HG02970 (cell line): ENCODE results near the gene CATSPERB.
"Not testable (repeated sequence)": the region's sequence is repeated elsewhere in the genome, so short reads cannot be mapped to it uniquely, and the experiment has no call there.

Source experiments
- ATAC-seq: cut with Tn5 transposase; IDR thresholded peaks from one replicate; pipeline ENCODE4 v1.9.1; 2021; ENCODE audit warnings: mild to moderate bottlenecking, moderate library complexity, moderate number of reproducible peaks; ENCODE audit not compliant: unreplicated experiment, low FRiP score

CATSPERB gene

DNA sequence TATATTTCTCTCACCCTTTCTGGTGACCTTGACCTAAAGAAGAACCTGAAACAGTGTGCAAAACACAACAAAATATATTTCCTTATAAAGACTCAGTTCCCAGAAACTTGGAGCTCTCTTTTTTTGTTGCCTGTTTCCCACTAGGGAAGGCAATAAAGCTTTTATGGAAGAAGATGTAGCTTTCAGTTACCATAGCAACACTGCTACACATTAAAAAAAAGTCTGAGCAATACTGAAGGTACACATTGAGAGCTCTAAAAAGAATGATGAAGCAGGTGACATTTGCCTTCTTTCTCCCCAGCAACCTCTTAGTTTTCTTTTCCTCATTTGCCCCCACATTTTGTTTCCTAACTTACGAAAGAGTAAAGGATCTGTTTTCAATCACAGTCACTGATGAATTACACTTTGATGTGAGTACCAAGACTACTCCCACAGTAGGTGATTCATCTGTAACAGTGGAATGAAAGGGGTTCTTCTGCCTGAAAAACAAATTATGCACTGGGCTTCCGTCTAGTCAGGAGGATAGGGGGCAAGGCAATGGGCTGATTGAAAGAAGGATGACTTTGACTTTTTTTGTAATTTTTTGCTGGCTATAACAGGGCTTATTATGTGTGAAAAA lies 1.1 kb upstream of the CATSPERB start:
- no peak for ATAC-seq

DNA sequence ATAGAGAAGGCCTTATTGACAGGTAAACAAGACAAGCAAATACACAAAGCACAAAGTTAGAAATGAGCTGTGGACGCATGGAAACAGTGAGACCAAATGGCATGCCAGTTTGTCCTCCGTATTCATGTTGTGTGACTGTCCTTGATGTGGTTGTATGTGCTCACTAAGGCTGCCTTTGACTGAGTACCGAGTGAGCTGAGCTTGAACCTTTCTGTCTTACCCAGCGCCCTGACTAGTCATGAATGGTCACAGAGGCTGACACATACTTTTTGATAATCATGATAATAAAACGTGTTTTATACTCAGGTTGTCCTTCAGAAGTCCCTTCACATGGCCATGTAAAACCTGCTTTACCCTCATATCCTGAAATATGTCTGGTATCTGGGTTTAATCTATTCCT lies 553 bp upstream of the CATSPERB start:
- ATAC-seq = no peak

DNA sequence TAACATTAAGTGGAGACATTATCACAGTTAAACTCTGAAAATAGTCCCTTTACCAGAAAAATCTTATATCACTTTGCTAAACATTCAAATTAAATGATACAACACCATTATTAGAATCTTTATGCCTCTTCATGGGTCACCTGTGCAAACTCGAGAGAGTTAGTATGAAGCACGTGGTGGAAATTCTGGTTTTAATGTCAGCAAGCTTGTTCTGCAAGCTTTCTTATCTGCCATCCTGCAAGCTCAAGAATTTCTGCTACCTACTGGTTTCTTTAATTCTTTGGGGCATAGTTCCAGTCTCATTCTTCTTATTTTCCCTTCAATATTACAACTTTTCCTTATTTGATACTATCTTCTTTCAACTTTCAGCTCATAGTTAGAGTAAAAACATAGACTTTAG lies 868 bp downstream of the CATSPERB start:
- ATAC-seq = no peak

DNA sequence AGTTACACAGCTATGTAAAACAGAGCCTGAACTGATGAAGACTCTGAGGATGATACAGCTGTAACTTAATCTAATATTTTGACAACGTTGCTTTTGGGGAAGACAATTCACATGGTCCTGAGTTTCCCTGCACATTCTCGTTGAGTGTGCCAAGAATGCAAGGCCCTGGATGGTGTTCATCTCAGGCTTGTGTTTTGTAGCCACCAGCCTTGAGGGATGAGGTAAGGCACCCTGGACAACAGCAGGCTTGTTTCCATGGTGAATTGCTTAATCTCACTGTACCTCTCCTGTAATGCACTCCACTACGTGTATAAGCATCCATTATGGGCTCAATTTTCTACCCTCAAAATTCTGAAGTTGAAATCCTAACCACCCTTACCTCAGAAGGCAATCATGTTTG lies 2.1 kb downstream of the CATSPERB start:
- no peak for ATAC-seq

GRCh38 chr14:91728616-91729183 lies 3.2 kb downstream of the CATSPERB start:
- no peak for ATAC-seq

DNA sequence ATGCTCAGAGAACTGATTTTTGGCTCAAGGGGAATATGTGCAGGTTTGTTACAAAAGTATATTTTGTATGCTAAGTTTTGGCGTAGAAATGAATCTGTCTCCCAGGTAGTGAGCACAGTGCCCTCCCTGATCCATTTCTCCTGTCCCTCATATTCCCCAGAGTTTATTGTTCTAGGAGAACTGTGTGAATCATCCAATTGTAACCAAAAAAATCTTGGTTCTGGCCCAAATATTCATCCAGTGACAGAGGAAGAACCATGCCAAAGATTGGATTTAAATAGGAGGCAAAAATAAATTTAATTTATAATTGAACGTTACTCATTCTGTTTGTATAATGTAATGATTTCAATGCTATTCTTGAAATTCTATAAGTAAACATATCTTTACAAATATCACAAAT lies 4.8 kb downstream of the CATSPERB start:
- no peak for ATAC-seq

GRCh38 chr14:91723501-91723900 lies 8.4 kb downstream of the CATSPERB start:
- no peak for ATAC-seq

GRCh38 chr14:91722386-91722785 lies 9.5 kb downstream of the CATSPERB start:
- ATAC-seq = no peak

GRCh38 chr14:91719839-91720238 lies 12.0 kb downstream of the CATSPERB start:
- no peak for ATAC-seq

- no peak for ATAC-seq
Measured at GRCh38 chr14:91716999-91717398, 14.9 kb downstream of the CATSPERB start.

DNA sequence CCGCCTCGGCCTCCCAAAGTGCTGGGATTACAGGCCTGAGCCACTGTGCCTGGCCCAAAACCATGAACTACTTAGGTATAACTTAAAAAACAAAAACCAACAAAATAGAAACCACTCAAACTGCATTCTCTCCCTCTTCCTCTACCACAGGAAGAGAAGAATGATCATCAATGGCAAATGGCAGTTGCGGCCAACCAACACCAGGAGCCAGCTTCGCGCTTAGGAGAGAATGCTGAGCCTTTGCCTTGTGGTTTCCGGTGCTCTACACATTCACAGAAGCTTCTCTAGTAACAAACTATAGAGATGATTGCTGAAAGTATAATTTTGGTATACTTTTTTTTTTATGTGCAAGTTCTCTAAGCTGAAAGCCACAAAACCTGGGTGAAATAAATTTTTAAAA lies 17.1 kb downstream of the CATSPERB start:
- no peak for ATAC-seq

DNA sequence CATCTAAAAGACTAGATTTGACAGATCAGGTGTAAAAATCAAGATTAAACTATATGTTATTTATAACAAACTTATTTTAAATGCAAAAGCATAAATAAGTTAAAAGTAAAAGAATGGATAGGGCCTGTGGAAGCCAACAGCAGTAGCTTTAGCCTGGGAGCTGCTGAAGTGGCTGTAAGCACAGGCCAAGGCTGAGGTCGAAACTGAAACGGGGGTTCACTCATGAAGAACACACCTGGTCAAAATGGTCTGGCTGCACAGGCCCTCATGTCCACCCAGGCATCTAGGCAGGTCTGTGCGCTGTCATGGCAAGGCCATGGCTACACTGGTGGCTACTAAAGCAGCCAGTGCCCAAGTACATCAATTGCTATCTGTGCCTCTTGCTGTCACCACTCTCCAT lies 23.1 kb downstream of the CATSPERB start:
- ATAC-seq = no peak

- no peak for ATAC-seq
Measured at GRCh38 chr14:91706996-91707395, 24.9 kb downstream of the CATSPERB start.

- ATAC-seq = no peak
Measured at GRCh38 chr14:91694643-91695042, 37.2 kb downstream of the CATSPERB start.

DNA sequence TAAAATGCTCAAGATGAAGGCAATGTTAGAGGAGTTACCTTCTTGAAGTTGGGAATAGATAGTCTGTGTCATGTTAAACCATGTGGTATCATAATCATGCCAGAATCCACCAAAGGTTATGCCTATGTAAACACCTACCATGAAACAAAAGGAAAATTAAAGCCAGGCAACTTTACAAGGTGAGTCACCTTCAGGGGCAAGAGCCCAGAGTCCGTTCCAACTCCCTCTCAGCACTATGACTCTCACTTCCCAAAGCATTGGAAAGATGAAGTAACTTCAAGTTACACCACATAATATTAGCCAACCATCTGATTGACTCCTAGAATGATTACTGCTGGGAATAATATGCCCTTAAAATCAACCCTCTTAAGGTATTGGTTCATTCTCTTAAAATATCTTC lies 38.5 kb downstream of the CATSPERB start:
- no peak for ATAC-seq

GRCh38 chr14:91692075-91692474 lies 39.8 kb downstream of the CATSPERB start:
- no peak for ATAC-seq

DNA sequence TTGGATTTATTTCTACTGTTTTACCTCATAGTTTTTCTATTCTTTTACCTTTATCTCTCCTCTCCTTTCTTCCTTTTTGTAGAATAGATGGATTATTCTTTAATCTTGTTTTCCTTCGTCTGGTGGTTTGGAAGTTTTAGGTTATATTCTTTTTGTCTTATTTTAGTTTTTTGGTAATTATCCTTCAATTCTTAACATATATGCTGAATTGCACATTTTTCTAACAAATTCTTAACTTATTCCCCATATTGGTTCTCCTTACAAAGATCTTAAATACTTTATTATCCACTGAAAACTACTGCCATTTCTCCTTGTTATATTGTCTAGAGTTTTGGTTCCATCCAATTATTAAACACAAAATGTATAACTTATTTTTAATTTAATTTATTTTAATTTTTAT lies 42.3 kb downstream of the CATSPERB start:
- ATAC-seq = no peak

GRCh38 chr14:91687436-91687835 lies 44.5 kb downstream of the CATSPERB start:
- not testable (repeated sequence) for ATAC-seq

DNA sequence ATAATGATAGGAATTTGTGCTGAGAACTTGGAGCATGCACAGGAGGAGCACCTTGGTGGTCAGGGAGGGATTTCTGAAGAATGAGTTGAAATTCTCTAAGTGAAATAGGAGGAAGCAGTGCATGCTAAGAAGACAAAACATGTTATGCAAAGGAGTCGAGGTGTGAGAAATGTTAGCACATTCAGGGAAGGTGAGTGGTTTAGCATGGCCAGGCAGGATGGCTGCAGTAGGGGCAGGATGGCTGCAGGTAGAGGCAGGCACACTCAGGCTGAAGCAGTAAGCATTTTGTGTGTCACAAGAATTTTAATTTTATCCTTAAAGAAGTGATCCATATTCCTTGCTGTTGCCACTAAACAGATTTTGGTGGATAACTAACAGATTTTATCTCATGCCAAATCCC lies 46.3 kb downstream of the CATSPERB start:
- no peak for ATAC-seq

DNA sequence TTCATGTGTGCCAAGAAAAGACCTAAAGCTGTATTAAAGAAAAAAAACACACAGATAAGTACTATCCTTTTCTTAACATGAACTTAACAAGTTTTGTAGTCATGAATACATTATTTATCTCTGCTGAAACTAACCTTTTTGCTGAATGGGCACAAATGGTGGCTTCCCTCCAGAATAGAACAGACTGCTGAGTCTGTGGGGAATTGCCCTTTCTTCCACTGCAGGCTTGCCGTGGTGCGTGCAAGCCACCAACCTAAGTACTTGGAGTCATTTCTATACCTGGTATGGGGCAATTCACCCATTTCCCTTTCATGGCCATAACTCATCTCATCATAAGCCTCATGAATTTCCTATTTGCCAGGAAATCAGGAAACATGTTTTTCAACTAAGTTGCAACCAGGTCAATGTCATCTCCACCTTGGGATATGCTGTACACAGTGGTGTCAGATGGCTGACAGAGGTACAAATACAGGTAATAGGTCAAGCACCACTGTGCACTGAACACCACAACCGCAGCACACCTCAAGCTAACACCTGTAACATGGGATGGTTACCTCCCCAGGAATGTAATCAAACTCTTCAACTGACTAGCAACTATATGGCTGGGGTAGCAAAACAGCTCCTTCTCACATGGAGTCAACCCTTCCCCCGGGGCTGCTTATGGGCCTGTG lies 49.9 kb downstream of the CATSPERB start:
- no peak for ATAC-seq

- ATAC-seq = no peak
Measured at GRCh38 chr14:91681118-91681517, 50.8 kb downstream of the CATSPERB start.

DNA sequence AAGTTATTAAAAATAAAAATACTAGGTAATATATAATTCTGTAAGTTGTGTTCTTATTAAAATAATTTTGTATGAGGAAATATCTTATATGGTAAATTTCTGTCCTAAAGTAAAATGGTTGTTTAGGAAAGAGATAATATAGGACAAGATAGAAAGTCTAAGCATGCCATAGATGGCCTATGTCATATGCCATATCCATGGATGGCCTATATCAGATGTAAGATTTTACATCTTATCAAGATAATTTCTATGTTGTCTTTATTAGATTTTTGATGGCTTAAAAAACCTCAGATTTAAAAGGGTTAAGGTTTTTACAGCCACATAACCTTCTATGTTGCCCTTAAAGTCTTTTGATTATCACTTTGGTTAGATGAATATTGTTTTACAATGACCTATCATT lies 52.6 kb downstream of the CATSPERB start:
- no peak for ATAC-seq
